ENCODE results near the gene HPSE2.

GRCh38 chr10:98646998-98647917 is 588.4 kb downstream of the HPSE2 start:
- no peak for TF ChIP-seq CTCF (IDR thresholded peaks at IDR 0.05; ENCODE audit: borderline replicate concordance, extremely low read depth, low read length, poor library complexity, severe bottlenecking)
- TF ChIP-seq EZH2 (IDR thresholded peaks at IDR 0.05; ENCODE audit: borderline replicate concordance, low read depth, low read length, severe bottlenecking), result no peak

Data from DND-41 (cell line).